NCI-H82 treated with DMSO at 0.1 percent for 48 hours (cell line): Measurements from ENCODE around the gene PSD4.

Experiments used
- DNase-seq: peaks from one replicate; lab custom pipeline; 2025; ENCODE audit not compliant: unreplicated experiment; lab: John Stamatoyannopoulos, UW

PSD4 gene

GRCh38 chr2:113167115-113167932 lies 6.4 kb upstream of the PSD4 start:
- no peak for DNase-seq

GRCh38 chr2:113167962-113168340 lies 5.8 kb upstream of the PSD4 start:
- no peak for DNase-seq

GRCh38 chr2:113169002-113169530 lies 4.7 kb upstream of the PSD4 start:
- DNase-seq = no peak

GRCh38 chr2:113169586-113169985 lies 4.2 kb upstream of the PSD4 start:
- DNase-seq = no peak

- no peak for DNase-seq
These were observed 2.3 kb upstream of the PSD4 start for GRCh38 chr2:113171334-113172075.

- no peak for DNase-seq
These were observed 840 bp upstream of the PSD4 start for GRCh38 chr2:113172721-113173541.

- no peak for DNase-seq
These were observed 592 bp downstream of the PSD4 start for GRCh38 chr2:113174376-113174750.

- DNase-seq = no peak
These were observed 1.4 kb downstream of the PSD4 start for GRCh38 chr2:113175042-113175628.

GRCh38 chr2:113175736-113176695 lies 2.2 kb downstream of the PSD4 start:
- no peak for DNase-seq

GRCh38 chr2:113176696-113177355 lies 3.1 kb downstream of the PSD4 start:
- no peak for DNase-seq

GRCh38 chr2:113178069-113178746 lies 4.4 kb downstream of the PSD4 start:
- DNase-seq = no peak

- no peak for DNase-seq
These were observed 5.1 kb downstream of the PSD4 start for GRCh38 chr2:113178891-113179290.

GRCh38 chr2:113179446-113180045 lies 5.8 kb downstream of the PSD4 start:
- DNase-seq = no peak

- DNase-seq = no peak
These were observed 6.6 kb downstream of the PSD4 start for GRCh38 chr2:113180131-113180946.

- no peak for DNase-seq
These were observed 7.7 kb downstream of the PSD4 start for GRCh38 chr2:113181258-113182051.

- no peak for DNase-seq
These were observed 8.9 kb downstream of the PSD4 start for GRCh38 chr2:113182471-113183260.
